GM21381 (cell line): ENCODE measurements around the gene KRT31.
"Not testable (repeated sequence)": the region's sequence is repeated elsewhere in the genome, so short reads cannot be mapped to it uniquely, and the experiment has no call there.

Experiments used
- ATAC-seq: cut with Tn5 transposase; IDR thresholded peaks from one replicate; pipeline ENCODE4 v1.9.1; 2021; ENCODE audit warnings: mild to moderate bottlenecking, moderate library complexity; ENCODE audit not compliant: unreplicated experiment

The KRT31 gene

GRCh38 chr17:41392278-41392677, 5.1 kb downstream of the KRT31 start:
- ATAC-seq: no peak

GRCh38 chr17:41391535-41391934, 5.9 kb downstream of the KRT31 start:
- no peak for ATAC-seq

- no peak for ATAC-seq
Measured at GRCh38 chr17:41390411-41390938, 6.9 kb downstream of the KRT31 start.

GRCh38 chr17:41387670-41388069, 9.7 kb downstream of the KRT31 start:
- no peak for ATAC-seq

- no peak for ATAC-seq
Measured at GRCh38 chr17:41386227-41386626, 11.2 kb downstream of the KRT31 start.

GRCh38 chr17:41383690-41384089, 13.7 kb downstream of the KRT31 start:
- no peak for ATAC-seq

- ATAC-seq: no peak
Measured at GRCh38 chr17:41382394-41382793, 15.0 kb downstream of the KRT31 start.

- not testable (repeated sequence) for ATAC-seq
Measured at GRCh38 chr17:41381943-41382342, 15.5 kb downstream of the KRT31 start, which contains the start of gene KRT34. Gene KRT34, minus strand, starts transcription at chr17:41382306. Its CDS starts 60 bp downstream, at chr17:41382246.

- not testable (repeated sequence) for ATAC-seq
Measured at GRCh38 chr17:41380091-41380490, 17.3 kb downstream of the KRT31 start.

- no peak for ATAC-seq
Measured at GRCh38 chr17:41377546-41377945, 19.9 kb downstream of the KRT31 start.

- ATAC-seq: no peak
Measured at GRCh38 chr17:41369713-41370112, 27.7 kb downstream of the KRT31 start, which contains the start of gene KRT33B. Gene KRT33B, minus strand, starts transcription at chr17:41369813. Its CDS starts 63 bp downstream, at chr17:41369750.

- no peak for ATAC-seq
Measured at GRCh38 chr17:41369023-41369422, 28.4 kb downstream of the KRT31 start.

- no peak for ATAC-seq
Measured at GRCh38 chr17:41367426-41368075, 29.9 kb downstream of the KRT31 start.

GRCh38 chr17:41366070-41366469, 31.3 kb downstream of the KRT31 start:
- no peak for ATAC-seq

- ATAC-seq: no peak
Measured at GRCh38 chr17:41363881-41364280, 33.5 kb downstream of the KRT31 start.

GRCh38 chr17:41360296-41360995, 37.0 kb downstream of the KRT31 start:
- ATAC-seq: no peak

GRCh38 chr17:41354536-41354935, 42.9 kb downstream of the KRT31 start:
- no peak for ATAC-seq

- ATAC-seq: no peak
Measured at GRCh38 chr17:41352597-41353366, 44.6 kb downstream of the KRT31 start.

- no peak for ATAC-seq
Measured at GRCh38 chr17:41351177-41351576, 46.2 kb downstream of the KRT31 start.

GRCh38 chr17:41350381-41350878, 47.0 kb downstream of the KRT31 start, which contains the start of gene KRT33A:
Gene KRT33A, minus strand, starts transcription at chr17:41350828. Its CDS starts 61 bp downstream, at chr17:41350767.
- ATAC-seq: not testable (repeated sequence)
